Sigmoid colon (tissue), 7 donors: ENCODE data around the gene MRPS30. TPM values are rescaled to one million over a fixed set of nuclear protein-coding genes. Genes with fewer than 3 reads are reported as not detected.
"Not testable (repeated sequence)": the region's sequence is repeated elsewhere in the genome, so short reads cannot be mapped to it uniquely, and the experiment has no call there.

Source experiments
- DNase-seq: peaks from one replicate; pipeline ENCODE4 v3.0.0-alpha.2; 2019
- H3K27ac ChIP-seq, 4 donors: fragments of 200-600 bp; sonication (generic); one replicate each; pipeline ENCODE4 v1.5.1; 2016 to 2019; ENCODE audit warnings: mild to moderate bottlenecking in 1 of 4
- H3K27me3 ChIP-seq, 3 donors: fragments of 200-600 bp; sonication (generic); one replicate each; pipeline ENCODE4 v1.5.1; 2019; ENCODE audit warnings: mild to moderate bottlenecking in 1 of 3
- H3K36me3 ChIP-seq, 4 donors: fragments of 200-600 bp; sonication (generic); one replicate each; pipeline ENCODE4 v1.5.1; 2016 to 2019
- H3K4me1 ChIP-seq, 4 donors: fragments of 200-600 bp; sonication (generic); one replicate each; pipeline ENCODE4 v1.5.1; 2017 to 2019
- H3K4me3 ChIP-seq, 4 donors: fragments of 200-600 bp; sonication (generic); one replicate each; pipeline ENCODE4 v1.5.1; 2017 to 2019; ENCODE audit warnings: mild to moderate bottlenecking in 2 of 4, moderate library complexity in 1 of 4
- H3K9me3 ChIP-seq, 4 donors: fragments of 200-600 bp in 3 of 4; sonication (generic) in 3 of 4; one replicate each; pipeline versions ENCODE4 v1.5.1 to v1.6.1; 2013 to 2019
- EP300 ChIP-seq, 4 donors: sonication (generic); formaldehyde crosslinking; IDR thresholded peaks; one replicate each; pipeline ENCODE4 v1.6.1; 2017; ENCODE audit warnings: antibody characterized with exemption in 4 of 4
- POLR2A ChIP-seq, 2 donors: fragments of 450-650 bp; IDR thresholded peaks; one replicate each; pipeline ENCODE4 v1.6.1; 2016; ENCODE audit warnings: antibody characterized with exemption in 2 of 2, mild to moderate bottlenecking in 2 of 2, moderate library complexity in 2 of 2
- POLR2AphosphoS5 ChIP-seq, 4 donors: sonication (generic); formaldehyde crosslinking; IDR thresholded peaks; one replicate each; pipeline ENCODE4 v1.6.1; 2017; ENCODE audit warnings: antibody characterized with exemption in 4 of 4
- WGBS, 2 donors: extraction: QIAGEN DNeasy Blood & Tissue Kit; methylation state at CpG; one replicate each; pipeline ENCODE4 v1.1.7; 2013; 5-methylcytosine and 5-hydroxymethylcytosine counted together
- intact Hi-C: fragments of 100-400 bp; cut with DNase I; formaldehyde crosslinking; loops from one replicate; pipeline ENCODE4 v1.15.1; 2023
- polyA plus RNA-seq, 3 donors: library from polyadenylated mRNA; stranded (reverse); fragments of 200-250 nt; gene quantifications; one replicate each; pipeline ENCODE4 v1.2.3, GENCODE V29; 2013
- total RNA-seq, 4 donors: library from RNA; depleted of rRNA; stranded (reverse); fragments of >200 nt; gene quantifications; one replicate each; pipeline ENCODE4 v1.1.0, GENCODE V29; 2016
- TF ChIP-seq, protein P1 (sequence below), 4 experiments: fragments of 450-650 bp in 3 of 4; fragments of 200-600 bp in 1 of 4; IDR thresholded peaks; one replicate each; pipeline ENCODE4 v1.5.1; 2016 to 2019; ENCODE audit warnings: antibody characterized with exemption in 4 of 4, mild to moderate bottlenecking in 3 of 4, moderate library complexity in 2 of 4
- donor health status: healthy with polysubstance abuse.
- donor health status: Bipolar disorder and iron deficiency.
- donor health status: healthy.

Gene MRPS30
- 10 to 100 TPM; 58.2 to 66.4 (median 63.3) TPM for total RNA-seq
- 10 to 100 TPM; 19.8 to 29.8 (median 28.3) TPM for polyA plus RNA-seq

GRCh38 chr5:44808435-44809214 lies at the start of gene MRPS30:
MRPS30 (plus strand) TSS chr5:44808947; CDS start chr5:44808963, 16 bp downstream.
- WGBS, 2 donors: 1% methylated on average over 47 of the region's 47 CpGs
- H3K4me1 ChIP-seq: peaks cover 0 to 27% (median 17%) of the 10 kb centered on the region in 4 donors
- TF ChIP-seq POLR2A (IDR thresholded peaks at IDR 0.05) (peak in 1 of 2 donors; percentile 19), POLR2AphosphoS5 (IDR thresholded peaks at IDR 0.05) (peak; percentile 76 to 89 (median 83)), EP300 (IDR thresholded peaks at IDR 0.05) (no peak)
- TF ChIP-seq, protein P1, sequence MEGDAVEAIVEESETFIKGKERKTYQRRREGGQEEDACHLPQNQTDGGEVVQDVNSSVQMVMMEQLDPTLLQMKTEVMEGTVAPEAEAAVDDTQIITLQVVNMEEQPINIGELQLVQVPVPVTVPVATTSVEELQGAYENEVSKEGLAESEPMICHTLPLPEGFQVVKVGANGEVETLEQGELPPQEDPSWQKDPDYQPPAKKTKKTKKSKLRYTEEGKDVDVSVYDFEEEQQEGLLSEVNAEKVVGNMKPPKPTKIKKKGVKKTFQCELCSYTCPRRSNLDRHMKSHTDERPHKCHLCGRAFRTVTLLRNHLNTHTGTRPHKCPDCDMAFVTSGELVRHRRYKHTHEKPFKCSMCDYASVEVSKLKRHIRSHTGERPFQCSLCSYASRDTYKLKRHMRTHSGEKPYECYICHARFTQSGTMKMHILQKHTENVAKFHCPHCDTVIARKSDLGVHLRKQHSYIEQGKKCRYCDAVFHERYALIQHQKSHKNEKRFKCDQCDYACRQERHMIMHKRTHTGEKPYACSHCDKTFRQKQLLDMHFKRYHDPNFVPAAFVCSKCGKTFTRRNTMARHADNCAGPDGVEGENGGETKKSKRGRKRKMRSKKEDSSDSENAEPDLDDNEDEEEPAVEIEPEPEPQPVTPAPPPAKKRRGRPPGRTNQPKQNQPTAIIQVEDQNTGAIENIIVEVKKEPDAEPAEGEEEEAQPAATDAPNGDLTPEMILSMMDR (IDR thresholded peaks at IDR 0.05): peak in 1 of 4 experiments; percentile 23
- peak within 1 kb of the TSS; percentile 78 to 97 (median 91) for H3K4me3 ChIP-seq
- H3K27me3 ChIP-seq: no peaks in the 10 kb centered on the region
- intact Hi-C loops: no loop called here
- H3K27ac ChIP-seq: peak within 1 kb of the TSS; percentile 87 to 92 (median 90)
- DNase-seq: peak; percentile 97
- H3K36me3 ChIP-seq: peaks cover 0 to 29% (median 4%) of the 10 kb centered on the region in 4 donors
- no peaks in the 10 kb centered on the region for H3K9me3 ChIP-seq

DNA sequence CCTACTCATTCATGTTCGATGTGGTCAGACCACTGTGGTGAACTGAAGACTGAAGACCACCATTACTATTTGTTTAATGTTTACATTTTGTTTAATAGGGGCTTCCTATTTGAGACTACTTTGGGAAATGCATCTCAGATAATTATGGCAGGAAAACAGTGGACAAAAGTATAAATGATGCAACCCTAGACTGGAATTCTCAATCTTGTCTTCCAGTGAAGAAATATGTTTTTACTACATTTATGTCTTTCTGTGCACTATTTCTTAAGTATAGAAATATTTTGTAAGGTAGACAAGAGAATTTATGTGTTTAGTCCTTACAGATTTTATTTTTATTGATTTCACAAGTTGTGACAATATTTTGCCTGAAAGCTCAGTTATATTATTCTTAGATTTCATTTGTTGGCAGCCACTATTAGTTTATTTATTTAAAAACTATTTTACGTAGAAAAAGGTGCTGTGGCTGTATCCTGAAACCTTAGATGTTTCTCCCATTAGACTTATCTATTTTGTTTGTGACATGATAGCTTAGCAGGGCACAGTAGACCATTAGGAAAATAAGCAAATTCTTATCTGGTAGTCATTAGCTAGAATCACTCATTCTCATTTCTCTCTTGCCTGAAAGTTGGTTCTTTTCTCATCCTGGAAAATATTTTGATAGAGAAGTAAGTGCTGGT lies 39.4 kb upstream of the MRPS30 start:
- Histone ChIP-seq H3K4me3 (no peak overlapping the region), H3K27me3 (no peaks in the 10 kb centered on the region), H3K9me3 (no peaks in the 10 kb centered on the region), H3K36me3 (no peaks in the 10 kb centered on the region), H3K4me1 (no peaks in the 10 kb centered on the region), H3K27ac (no peak overlapping the region)
- TF ChIP-seq, protein P1 (IDR thresholded peaks at IDR 0.05): no peak
- 69 to 78% methylated on average over 2 of the region's 2 CpGs for WGBS, 2 donors
- intact Hi-C loops: no loop called here
- no peak for DNase-seq

DNA sequence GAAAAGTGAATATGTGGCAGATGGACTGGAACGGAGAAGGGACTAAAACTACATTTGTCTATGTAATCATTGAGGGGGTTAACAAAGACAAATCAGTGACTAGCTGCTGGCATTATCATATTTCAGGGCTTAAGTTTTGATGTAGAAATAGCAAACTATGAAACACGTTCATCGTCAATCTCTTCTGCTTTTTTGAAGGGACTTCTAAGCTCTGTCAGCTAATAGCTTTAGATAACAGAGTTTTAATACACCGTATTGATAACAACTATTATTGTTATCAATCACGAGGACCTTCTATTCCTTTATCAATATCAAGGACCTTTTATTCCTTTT lies 38.9 kb upstream of the MRPS30 start:
- no peaks in the 10 kb centered on the region for H3K27me3 ChIP-seq
- intact Hi-C loops: loop anchor here (5.0 to 10.0 kb wide), 3 partner anchors 235 to 1135 kb away; no protein-coding TSS in a partner anchor
- WGBS, 2 donors: 83 to 89% methylated on average over 5 of the region's 5 CpGs
- no peaks in the 10 kb centered on the region for H3K4me1 ChIP-seq
- TF ChIP-seq POLR2AphosphoS5 (IDR thresholded peaks at IDR 0.05) (no peak), POLR2A (IDR thresholded peaks at IDR 0.05) (no peak), EP300 (IDR thresholded peaks at IDR 0.05) (no peak)
- TF ChIP-seq, protein P1 (IDR thresholded peaks at IDR 0.05): no peak
- no peak overlapping the region for H3K4me3 ChIP-seq
- no peaks in the 10 kb centered on the region for H3K9me3 ChIP-seq
- H3K27ac ChIP-seq: no peak overlapping the region
- DNase-seq: no peak
- H3K36me3 ChIP-seq: no peaks in the 10 kb centered on the region

DNA sequence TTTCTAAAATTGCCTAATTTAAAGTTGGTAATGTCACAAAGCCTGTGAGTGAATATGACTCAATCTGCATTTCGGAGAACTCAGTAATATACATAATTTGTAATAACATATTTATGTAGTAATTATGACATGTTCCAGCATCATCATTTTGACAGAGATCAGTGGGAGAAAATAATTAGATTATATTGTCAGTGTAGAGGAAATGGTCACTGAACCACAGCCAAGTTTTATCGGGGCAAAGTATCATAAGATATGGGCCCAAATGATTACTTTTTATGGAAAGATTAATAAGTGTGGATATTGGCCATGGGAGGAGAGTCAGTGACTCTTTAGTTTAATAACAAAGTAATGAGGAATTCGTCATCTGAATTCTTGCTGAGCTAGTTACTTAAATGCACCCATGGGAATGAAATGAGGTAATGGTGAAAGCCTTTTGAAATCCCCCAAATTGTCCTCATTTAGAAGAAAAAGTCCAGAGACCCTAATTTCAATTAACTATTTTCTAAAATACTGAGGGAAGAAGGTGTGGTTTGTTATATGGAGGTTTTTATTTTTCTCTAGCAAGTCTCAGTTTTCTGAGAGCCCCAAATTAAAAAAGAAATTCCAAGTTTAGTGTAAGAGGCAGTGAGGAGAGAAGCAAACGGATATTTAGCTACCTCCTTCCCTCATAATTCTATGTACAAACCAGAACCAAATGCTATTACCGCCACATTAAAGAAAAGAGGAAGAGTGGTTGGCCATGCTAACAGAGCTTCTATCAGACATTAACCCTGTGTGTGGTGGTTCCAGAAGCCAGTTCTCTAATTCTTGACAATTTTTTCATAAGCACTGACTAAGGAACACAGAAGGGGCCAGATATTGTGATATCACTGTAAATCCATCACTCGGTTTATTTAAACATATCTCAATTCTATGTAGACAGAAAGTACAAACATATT lies 37.7 kb upstream of the MRPS30 start:
- no peak for DNase-seq
- H3K4me3 ChIP-seq: no peak overlapping the region
- intact Hi-C loops: loop anchor here (5.0 to 10.0 kb wide), 3 partner anchors 236 to 1136 kb away; no protein-coding TSS in a partner anchor
- TF ChIP-seq POLR2A (IDR thresholded peaks at IDR 0.05) (no peak), EP300 (IDR thresholded peaks at IDR 0.05) (no peak), POLR2AphosphoS5 (IDR thresholded peaks at IDR 0.05) (no peak)
- TF ChIP-seq, protein P1 (IDR thresholded peaks at IDR 0.05): no peak
- H3K4me1 ChIP-seq: no peaks in the 10 kb centered on the region
- H3K27ac ChIP-seq: no peak overlapping the region
- H3K36me3 ChIP-seq: no peaks in the 10 kb centered on the region
- 57 to 65% methylated on average over 6 of the region's 6 CpGs for WGBS, 2 donors
- H3K9me3 ChIP-seq: no peaks in the 10 kb centered on the region
- no peaks in the 10 kb centered on the region for H3K27me3 ChIP-seq

- not testable (repeated sequence) for H3K4me3 ChIP-seq, H3K27ac ChIP-seq, DNase-seq, H3K27me3 ChIP-seq, H3K36me3 ChIP-seq, H3K4me1 ChIP-seq, H3K9me3 ChIP-seq
- intact Hi-C loops: loop anchor here (5.0 to 10.0 kb wide), 3 partner anchors 238 to 1138 kb away; no protein-coding TSS in a partner anchor
- 93 to 94% methylated on average over 11 of the region's 11 CpGs for WGBS, 2 donors
Observed at GRCh38 chr5:44772397-44772796, 36.4 kb upstream of the MRPS30 start.
